Tibial artery (tissue), 4 donors: ENCODE results near the gene LRRC51.
A peak's percentile ranks its signal among the peaks of the same experiment; 100 is the strongest.

Source experiments
- DNase-seq, 2 donors: peaks; one replicate each; pipeline ENCODE4 v3.0.0-alpha.2; 2019
- H3K27ac ChIP-seq, 2 donors: fragments of 200-600 bp; sonication (generic) in 1 of 2; 1 replicate in 1 of 2; 2 replicates in 1 of 2; pipeline ENCODE4 v1.5.1; 2018 to 2019; ENCODE audit warnings: mild to moderate bottlenecking in 1 of 2
- H3K27me3 ChIP-seq, 2 donors: fragments of 200-600 bp; sonication (generic) in 1 of 2; one replicate each; pipeline versions ENCODE4 v1.5.1 to v1.6.0; 2016 to 2019
- H3K36me3 ChIP-seq, 3 donors: fragments of 200-600 bp; sonication (generic) in 2 of 3; one replicate each; pipeline ENCODE4 v1.5.1; 2016 to 2019; ENCODE audit warnings: mild to moderate bottlenecking in 2 of 3
- H3K4me1 ChIP-seq, 4 donors: fragments of 200-600 bp; sonication (generic) in 2 of 4; 1 replicate in 3 of 4; 2 replicates in 1 of 4; pipeline ENCODE4 v1.5.1; 2016 to 2019
- H3K4me3 ChIP-seq, 2 donors: fragments of 200-600 bp; sonication (generic) in 1 of 2; 1 replicate in 1 of 2; 2 replicates in 1 of 2; pipeline ENCODE4 v1.5.1; 2018 to 2019; ENCODE audit warnings: mild to moderate bottlenecking in 2 of 2
- H3K9me3 ChIP-seq, 3 donors: fragments of 200-600 bp; sonication (generic) in 1 of 3; one replicate each; pipeline ENCODE4 v1.5.1; 2016 to 2019
- intact Hi-C: fragments of 100-400 bp; cut with DNase I; formaldehyde crosslinking; loops from one replicate; pipeline ENCODE4 v1.15.0; 2023; ENCODE audit warnings: low total_unique reads
- TF ChIP-seq, protein P1 (sequence below), 2 experiments: fragments of 200-600 bp in 1 of 2; fragments of 450-650 bp in 1 of 2; IDR thresholded peaks; one replicate each; pipeline ENCODE4 v1.5.1; 2017 to 2019; ENCODE audit warnings: antibody characterized with exemption in 2 of 2, mild to moderate bottlenecking in 1 of 2, moderate library complexity in 1 of 2

The LRRC51 gene

DNA sequence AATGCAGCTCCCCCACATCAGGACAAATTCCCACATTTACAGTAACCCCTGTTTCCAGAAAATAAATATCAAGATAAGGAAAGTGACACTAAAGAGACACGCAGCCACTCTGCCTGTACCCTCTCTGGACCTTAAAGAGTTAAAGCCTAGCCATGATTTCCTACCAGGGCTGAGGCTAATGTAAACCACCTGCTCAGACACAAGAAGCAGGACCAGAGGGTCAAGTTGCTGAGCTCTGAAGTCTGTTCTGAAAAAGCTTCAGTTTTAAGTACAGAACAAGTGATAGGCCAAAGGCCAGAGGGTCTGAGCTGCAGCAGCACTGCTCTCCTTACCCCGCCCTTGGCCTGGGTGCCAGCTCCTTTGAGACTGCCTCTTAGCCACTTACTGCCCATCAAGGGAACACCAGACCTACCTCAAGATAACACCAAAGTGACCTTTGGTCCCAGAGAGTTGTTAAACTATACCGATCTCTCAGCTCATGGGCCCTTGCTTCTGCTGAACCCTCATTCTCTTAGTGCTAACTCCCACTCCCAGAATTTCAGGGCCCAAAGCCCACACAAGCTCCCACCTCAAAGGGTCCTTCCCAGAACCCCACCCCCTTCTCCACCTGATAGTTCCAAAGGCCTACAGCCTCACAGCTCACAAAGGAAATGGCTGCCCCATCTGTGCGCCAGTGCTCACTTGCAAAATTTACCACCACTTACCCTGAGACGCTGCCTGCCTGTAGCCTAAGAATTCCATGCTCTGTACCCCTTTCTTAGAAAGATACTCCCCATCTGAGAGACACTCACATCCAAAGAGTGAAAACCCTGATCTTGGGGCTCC lies 41.4 kb upstream of the LRRC51 start:
- TF ChIP-seq, protein P1, sequence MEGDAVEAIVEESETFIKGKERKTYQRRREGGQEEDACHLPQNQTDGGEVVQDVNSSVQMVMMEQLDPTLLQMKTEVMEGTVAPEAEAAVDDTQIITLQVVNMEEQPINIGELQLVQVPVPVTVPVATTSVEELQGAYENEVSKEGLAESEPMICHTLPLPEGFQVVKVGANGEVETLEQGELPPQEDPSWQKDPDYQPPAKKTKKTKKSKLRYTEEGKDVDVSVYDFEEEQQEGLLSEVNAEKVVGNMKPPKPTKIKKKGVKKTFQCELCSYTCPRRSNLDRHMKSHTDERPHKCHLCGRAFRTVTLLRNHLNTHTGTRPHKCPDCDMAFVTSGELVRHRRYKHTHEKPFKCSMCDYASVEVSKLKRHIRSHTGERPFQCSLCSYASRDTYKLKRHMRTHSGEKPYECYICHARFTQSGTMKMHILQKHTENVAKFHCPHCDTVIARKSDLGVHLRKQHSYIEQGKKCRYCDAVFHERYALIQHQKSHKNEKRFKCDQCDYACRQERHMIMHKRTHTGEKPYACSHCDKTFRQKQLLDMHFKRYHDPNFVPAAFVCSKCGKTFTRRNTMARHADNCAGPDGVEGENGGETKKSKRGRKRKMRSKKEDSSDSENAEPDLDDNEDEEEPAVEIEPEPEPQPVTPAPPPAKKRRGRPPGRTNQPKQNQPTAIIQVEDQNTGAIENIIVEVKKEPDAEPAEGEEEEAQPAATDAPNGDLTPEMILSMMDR (IDR thresholded peaks at IDR 0.05): no peak
- peak in 1 of 2 donors; percentile 78 for DNase-seq
- H3K9me3 ChIP-seq: no peaks in the 10 kb centered on the region
- H3K27me3 ChIP-seq: no peaks in the 10 kb centered on the region
- peak overlapping the region; percentile 86 to 92 for H3K27ac ChIP-seq
- intact Hi-C loops: no loop called here
- H3K4me1 ChIP-seq: peaks cover 0 to 68% (median 52%) of the 10 kb centered on the region in 4 donors
- H3K4me3 ChIP-seq: peak overlapping the region; percentile 54 to 55
- H3K36me3 ChIP-seq: peaks cover 15 to 18% (median 16%) of the 10 kb centered on the region in 3 donors

DNA sequence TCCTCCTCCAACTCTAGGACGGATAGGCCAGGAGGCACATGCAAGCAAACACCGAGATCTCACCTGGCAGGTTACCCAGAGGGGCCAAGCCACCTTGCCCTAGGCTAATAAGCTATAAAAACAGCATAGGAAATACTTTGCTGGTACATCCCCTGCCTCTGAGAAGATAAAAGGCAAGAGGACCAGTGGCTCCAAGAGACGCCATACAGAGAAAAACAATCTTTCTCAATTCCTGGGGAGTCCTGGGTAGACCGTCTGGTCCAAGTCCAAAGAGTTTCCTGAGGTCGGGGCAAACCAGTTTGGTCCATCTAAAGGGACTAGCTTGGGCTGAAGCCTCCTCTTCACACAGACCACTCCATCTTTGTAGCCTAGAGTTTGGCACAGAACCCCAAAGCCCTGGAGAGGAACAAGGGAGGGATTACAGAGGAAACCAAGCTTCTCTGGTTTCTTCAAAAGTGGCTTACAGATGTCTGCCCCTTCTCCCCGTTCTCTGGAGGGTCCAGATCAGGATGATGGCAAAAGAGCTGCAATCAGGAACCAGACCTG lies 40.7 kb upstream of the LRRC51 start:
- no peaks in the 10 kb centered on the region for H3K27me3 ChIP-seq
- H3K4me1 ChIP-seq: peaks cover 0 to 69% (median 50%) of the 10 kb centered on the region in 4 donors
- H3K9me3 ChIP-seq: no peaks in the 10 kb centered on the region
- H3K27ac ChIP-seq: peak overlapping the region; percentile 86 to 92
- H3K36me3 ChIP-seq: peaks cover 8 to 12% (median 10%) of the 10 kb centered on the region in 3 donors
- TF ChIP-seq, protein P1 (IDR thresholded peaks at IDR 0.05): no peak
- intact Hi-C loops: loop anchor here (2.0 kb wide), 1 partner anchor 41 kb away; the partner anchor contains the start of genes LRRC51 and NUMA1
- peak overlapping the region; percentile 54 to 55 for H3K4me3 ChIP-seq
- no peak for DNase-seq

DNA sequence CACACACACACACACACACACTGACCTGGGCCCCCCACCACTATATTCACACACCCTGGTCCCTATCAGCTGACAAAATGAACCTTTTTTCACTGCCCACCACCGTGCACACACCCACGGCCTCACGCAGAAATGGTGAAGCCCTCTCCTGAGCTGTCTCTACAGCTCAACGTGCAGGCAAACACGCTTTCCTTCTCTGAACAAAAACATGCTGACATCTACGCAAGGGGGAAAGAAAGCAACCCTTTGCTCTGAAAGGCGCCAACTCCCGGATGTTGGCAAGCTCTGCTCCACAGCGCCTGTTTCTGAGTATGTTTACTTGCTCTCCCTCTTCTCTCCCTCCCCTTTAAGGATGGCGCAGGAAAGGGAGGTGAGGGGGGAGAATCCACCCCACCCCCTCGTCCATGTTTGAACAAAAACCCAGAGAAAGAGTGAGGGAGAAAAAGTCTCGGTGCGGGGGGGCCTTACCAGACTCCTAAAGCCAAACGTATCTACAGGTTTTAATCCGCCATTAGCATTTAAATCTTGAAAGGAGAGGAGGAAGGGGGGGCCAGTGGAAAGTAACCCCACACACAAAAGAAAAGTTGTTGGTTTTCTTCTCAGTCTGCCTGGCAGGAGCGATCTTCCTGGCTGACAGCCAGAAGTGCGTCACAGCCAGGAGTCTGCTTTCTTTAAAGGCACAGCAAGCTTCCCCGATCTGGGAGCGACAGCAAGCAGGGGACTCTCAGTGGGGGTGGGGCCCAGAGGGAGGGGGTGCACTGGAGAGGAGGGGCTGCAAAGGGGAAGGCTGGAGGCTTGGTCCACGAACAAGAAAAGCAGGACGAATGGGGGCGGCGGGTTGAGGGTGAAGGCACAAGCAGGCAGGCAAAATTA lies 39.9 kb upstream of the LRRC51 start:
- Histone ChIP-seq H3K27ac (peak overlapping the region; percentile 86 to 92), H3K36me3 (peaks cover under 1 to 4% (median 2%) of the 10 kb centered on the region in 3 donors), H3K4me1 (peaks cover 0 to 63% (median 46%) of the 10 kb centered on the region in 4 donors), H3K27me3 (no peaks in the 10 kb centered on the region), H3K9me3 (no peaks in the 10 kb centered on the region), H3K4me3 (peak overlapping the region; percentile 54 to 55)
- TF ChIP-seq, protein P1 (IDR thresholded peaks at IDR 0.05): no peak
- peak; percentile 97 to 98 for DNase-seq
- intact Hi-C loops: loop anchor here (2.0 kb wide), 1 partner anchor 40 kb away; the partner anchor contains the start of genes LRRC51 and NUMA1

DNA sequence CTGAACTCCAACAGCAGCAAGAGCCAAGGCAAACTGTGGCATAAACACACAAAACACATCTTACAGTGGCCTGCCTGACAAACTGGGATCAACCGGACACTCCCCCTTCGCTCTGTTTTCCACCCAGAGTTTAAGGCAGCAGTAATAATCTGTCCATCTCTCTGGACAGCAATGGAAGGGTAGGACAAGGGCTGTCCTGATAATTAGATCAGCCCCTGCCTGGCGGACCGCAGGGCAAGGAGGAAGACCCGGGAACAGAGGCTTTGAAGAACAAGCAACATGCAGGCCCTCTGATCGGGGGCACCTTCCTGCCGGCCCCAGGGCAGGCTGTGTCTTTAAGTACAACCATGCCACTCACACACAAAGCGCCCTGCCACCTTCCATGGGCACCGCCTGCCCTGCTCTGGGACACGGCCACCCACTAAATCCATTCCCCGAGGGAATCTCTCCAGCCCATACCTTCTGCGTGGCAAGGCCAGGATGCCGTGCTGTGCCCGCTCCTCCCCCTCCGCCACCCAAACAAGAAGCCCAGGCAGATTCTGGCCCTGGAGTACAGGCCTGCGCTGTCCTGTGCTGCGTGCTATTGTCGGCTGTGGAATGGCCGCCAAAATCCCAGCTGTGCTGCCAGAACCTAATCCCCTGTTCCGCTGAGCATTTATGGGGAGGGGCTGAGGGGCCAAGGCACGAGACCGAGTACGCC lies 39.1 kb upstream of the LRRC51 start:
- peak; percentile 82 to 93 for DNase-seq
- peak overlapping the region; percentile 86 to 92 for H3K27ac ChIP-seq
- peak overlapping the region; percentile 54 to 55 for H3K4me3 ChIP-seq
- TF ChIP-seq, protein P1 (IDR thresholded peaks at IDR 0.05): no peak
- H3K27me3 ChIP-seq: no peaks in the 10 kb centered on the region
- H3K36me3 ChIP-seq: no peaks in the 10 kb centered on the region
- H3K9me3 ChIP-seq: no peaks in the 10 kb centered on the region
- peaks cover 0 to 56% (median 38%) of the 10 kb centered on the region in 4 donors for H3K4me1 ChIP-seq
- intact Hi-C loops: loop anchor here (2.0 kb wide), 1 partner anchor 39 kb away; the partner anchor contains the start of genes LRRC51 and NUMA1
